WTC11 (cell line): Measurements from ENCODE around the gene EFCC1. TPM values are rescaled to one million over a fixed set of nuclear protein-coding genes. Genes with fewer than 3 reads are reported as not detected.

ENCODE experiments used
- ATAC-seq: fragments of 200-7000 bp; cut with Tn5 transposase; 2 replicates; pipeline ENCODE4 v1.10.0; 2021; ENCODE audit warnings: mild to moderate bottlenecking, moderate library complexity
- CTCF ChIA-PET: fragments of 300-600 bp; sonication (Branson Sonifier 250); formaldehyde crosslinking; loops from one replicate; lab custom pipeline; 2021; ENCODE audit warnings: antibody characterized with exemption; lab: Charles Lee
- POLR2A ChIA-PET: fragments of 350-600 bp; sonication (Branson Sonifier 250); formaldehyde crosslinking; loops from one replicate; lab custom pipeline; 2021; ENCODE audit warnings: antibody characterized with exemption; lab: Charles Lee
- DNase-seq: peaks from one replicate; pipeline ENCODE4 v3.0.0; 2021; ENCODE audit warnings: low spot score
- H3K27ac Mint-ChIP-seq: 2 replicates; pipeline ENCODE4 v1.8.0; 2021; ENCODE audit warnings: mixed read lengths
- H3K27me3 Mint-ChIP-seq: 2 replicates; pipeline ENCODE4 v1.8.0; 2021; ENCODE audit warnings: low read depth, mild to moderate bottlenecking, moderate library complexity, mixed read lengths
- H3K36me3 Mint-ChIP-seq: 2 replicates; pipeline ENCODE4 v1.8.0; 2021; ENCODE audit warnings: mixed read lengths
- H3K4me1 Mint-ChIP-seq: 2 replicates; pipeline ENCODE4 v1.8.0; 2022; ENCODE audit warnings: mixed read lengths
- H3K4me3 Mint-ChIP-seq: 2 replicates; pipeline ENCODE4 v1.8.0; 2021; ENCODE audit warnings: mild to moderate bottlenecking, moderate library complexity, mixed read lengths
- H3K9me3 Mint-ChIP-seq: 2 replicates; pipeline ENCODE4 v1.8.0; 2021; ENCODE audit warnings: mixed read lengths
- FOXJ3 ChIP-seq: sonication (generic); formaldehyde crosslinking; IDR thresholded peaks from 2 replicates; pipeline ENCODE4 v1.9.0; 2021; ENCODE audit warnings: missing genetic modification reagents, mild to moderate bottlenecking, borderline replicate concordance
- IRF2 ChIP-seq: sonication (generic); formaldehyde crosslinking; IDR thresholded peaks from 2 replicates; pipeline ENCODE4 v1.8.0; 2022; ENCODE audit warnings: low read depth, missing genetic modification reagents, borderline replicate concordance
- SMAD3 ChIP-seq: sonication (generic); formaldehyde crosslinking; IDR thresholded peaks from 2 replicates; pipeline ENCODE4 v1.8.0; 2022; ENCODE audit warnings: missing genetic modification reagents, mild to moderate bottlenecking, borderline replicate concordance
- ZNF232 ChIP-seq: sonication (generic); formaldehyde crosslinking; IDR thresholded peaks from 2 replicates; pipeline ENCODE4 v1.8.0; 2022; ENCODE audit warnings: mild to moderate bottlenecking, missing genetic modification reagents
- total RNA-seq: library from RNA; stranded (reverse); gene quantifications from 3 replicates; pipeline ENCODE4 v1.2.3, GENCODE V29; 2021
- TF ChIP-seq, protein P1 (sequence below): sonication (generic); formaldehyde crosslinking; IDR thresholded peaks from 2 replicates; pipeline ENCODE4 v1.8.0; 2022; ENCODE audit warnings: mild to moderate bottlenecking, missing genetic modification reagents
- TF ChIP-seq, protein P2 (sequence below): sonication (generic); formaldehyde crosslinking; IDR thresholded peaks from 2 replicates; pipeline ENCODE4 v1.8.0; 2022; ENCODE audit warnings: missing genetic modification reagents
- TF ChIP-seq, protein P3 (sequence below): sonication (generic); formaldehyde crosslinking; conservative IDR thresholded peaks from 2 replicates; pipeline ENCODE4 v1.8.1; 2022; ENCODE audit warnings: mild to moderate bottlenecking, missing genetic modification reagents
- TF ChIP-seq, protein P4 (sequence below): fragments of 250-450 bp; sonication (Bioruptor Pico); conservative IDR thresholded peaks from 2 replicates; pipeline ENCODE4 v1.9.0; 2021; ENCODE audit warnings: mild to moderate bottlenecking
- TF ChIP-seq, protein P5 (sequence below): sonication (generic); formaldehyde crosslinking; IDR thresholded peaks from 2 replicates; pipeline ENCODE4 v1.8.0; 2023; ENCODE audit warnings: missing genetic modification reagents, mild to moderate bottlenecking, borderline replicate concordance
- TF ChIP-seq, protein P6 (sequence below): fragments of 250-450 bp; sonication (Bioruptor Pico); IDR thresholded peaks from 2 replicates; pipeline ENCODE4 v1.8.0; 2021; ENCODE audit warnings: mild to moderate bottlenecking
- TF ChIP-seq, protein P7 (sequence below): sonication (generic); formaldehyde crosslinking; IDR thresholded peaks from 2 replicates; pipeline ENCODE4 v1.8.1; 2023; ENCODE audit warnings: mild to moderate bottlenecking, missing genetic modification reagents, moderate library complexity
- TF ChIP-seq, protein P8 (sequence below): sonication (generic); formaldehyde crosslinking; IDR thresholded peaks from 2 replicates; pipeline ENCODE4 v1.8.0; 2023; ENCODE audit warnings: missing genetic modification reagents

EFCC1 gene
- total RNA-seq, 1 experiment from 2014 or later, result 0.31 TPM

DNA sequence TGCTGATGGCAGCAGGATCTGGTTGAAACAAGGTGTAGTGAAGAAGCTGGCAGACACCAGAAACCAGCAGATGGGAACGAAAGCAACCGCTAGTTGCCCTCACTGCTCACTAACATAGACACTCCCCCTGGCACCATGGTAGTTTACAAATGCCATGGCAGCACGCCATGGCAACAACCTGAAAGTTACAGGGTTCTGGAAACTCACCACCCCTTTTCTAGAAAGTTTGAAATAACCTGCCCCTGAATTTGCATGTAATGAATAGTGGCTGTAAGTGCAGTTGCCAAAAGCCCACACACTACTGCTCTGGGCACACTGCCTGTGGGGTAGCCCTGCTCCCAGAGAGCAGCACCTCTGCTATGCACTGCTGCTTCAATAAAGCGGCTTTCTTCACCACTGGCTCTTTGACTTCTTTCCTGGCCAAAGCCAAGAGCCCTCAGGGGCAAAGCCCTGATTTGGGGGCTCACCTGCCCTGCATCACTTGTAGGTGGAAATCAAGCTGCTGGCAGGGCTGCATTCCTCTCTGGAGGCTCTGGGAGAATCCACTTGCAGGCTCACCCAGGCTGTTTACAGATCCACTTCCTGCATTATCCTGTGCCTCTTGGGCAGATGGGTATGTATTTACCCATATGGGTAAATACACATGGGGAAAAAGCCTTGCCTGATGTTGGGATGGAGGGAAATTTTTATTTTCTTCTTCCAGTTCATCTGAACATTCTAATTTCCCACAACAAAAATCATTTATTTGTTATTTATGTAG is 57.5 kb downstream of the EFCC1 start:
- POLR2A ChIA-PET, result no interaction called here
- no peak overlapping the region for H3K27ac Mint-ChIP-seq
- no peaks in the 10 kb centered on the region for H3K36me3 Mint-ChIP-seq
- ATAC-seq (no peak), DNase-seq (no peak)
- no peaks in the 10 kb centered on the region for H3K9me3 Mint-ChIP-seq
- CTCF ChIA-PET, result interaction anchor here (0.6 to 0.9 kb wide), 2 partner anchors 10 to 42 kb away, joined by 3 read pairs; no protein-coding TSS in a partner anchor
- no peaks in the 10 kb centered on the region for H3K4me1 Mint-ChIP-seq
- TF ChIP-seq, protein P1, sequence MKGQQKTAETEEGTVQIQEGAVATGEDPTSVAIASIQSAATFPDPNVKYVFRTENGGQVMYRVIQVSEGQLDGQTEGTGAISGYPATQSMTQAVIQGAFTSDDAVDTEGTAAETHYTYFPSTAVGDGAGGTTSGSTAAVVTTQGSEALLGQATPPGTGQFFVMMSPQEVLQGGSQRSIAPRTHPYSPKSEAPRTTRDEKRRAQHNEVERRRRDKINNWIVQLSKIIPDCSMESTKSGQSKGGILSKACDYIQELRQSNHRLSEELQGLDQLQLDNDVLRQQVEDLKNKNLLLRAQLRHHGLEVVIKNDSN, result no peak
- TF ChIP-seq, protein P2, sequence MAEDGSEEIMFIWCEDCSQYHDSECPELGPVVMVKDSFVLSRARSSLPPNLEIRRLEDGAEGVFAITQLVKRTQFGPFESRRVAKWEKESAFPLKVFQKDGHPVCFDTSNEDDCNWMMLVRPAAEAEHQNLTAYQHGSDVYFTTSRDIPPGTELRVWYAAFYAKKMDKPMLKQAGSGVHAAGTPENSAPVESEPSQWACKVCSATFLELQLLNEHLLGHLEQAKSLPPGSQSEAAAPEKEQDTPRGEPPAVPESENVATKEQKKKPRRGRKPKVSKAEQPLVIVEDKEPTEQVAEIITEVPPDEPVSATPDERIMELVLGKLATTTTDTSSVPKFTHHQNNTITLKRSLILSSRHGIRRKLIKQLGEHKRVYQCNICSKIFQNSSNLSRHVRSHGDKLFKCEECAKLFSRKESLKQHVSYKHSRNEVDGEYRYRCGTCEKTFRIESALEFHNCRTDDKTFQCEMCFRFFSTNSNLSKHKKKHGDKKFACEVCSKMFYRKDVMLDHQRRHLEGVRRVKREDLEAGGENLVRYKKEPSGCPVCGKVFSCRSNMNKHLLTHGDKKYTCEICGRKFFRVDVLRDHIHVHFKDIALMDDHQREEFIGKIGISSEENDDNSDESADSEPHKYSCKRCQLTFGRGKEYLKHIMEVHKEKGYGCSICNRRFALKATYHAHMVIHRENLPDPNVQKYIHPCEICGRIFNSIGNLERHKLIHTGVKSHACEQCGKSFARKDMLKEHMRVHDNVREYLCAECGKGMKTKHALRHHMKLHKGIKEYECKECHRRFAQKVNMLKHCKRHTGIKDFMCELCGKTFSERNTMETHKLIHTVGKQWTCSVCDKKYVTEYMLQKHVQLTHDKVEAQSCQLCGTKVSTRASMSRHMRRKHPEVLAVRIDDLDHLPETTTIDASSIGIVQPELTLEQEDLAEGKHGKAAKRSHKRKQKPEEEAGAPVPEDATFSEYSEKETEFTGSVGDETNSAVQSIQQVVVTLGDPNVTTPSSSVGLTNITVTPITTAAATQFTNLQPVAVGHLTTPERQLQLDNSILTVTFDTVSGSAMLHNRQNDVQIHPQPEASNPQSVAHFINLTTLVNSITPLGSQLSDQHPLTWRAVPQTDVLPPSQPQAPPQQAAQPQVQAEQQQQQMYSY (CRISPR knock-in tag), result no peak
- no peak for TF ChIP-seq ZNF232 (CRISPR knock-in tag)
- TF ChIP-seq, protein P3, sequence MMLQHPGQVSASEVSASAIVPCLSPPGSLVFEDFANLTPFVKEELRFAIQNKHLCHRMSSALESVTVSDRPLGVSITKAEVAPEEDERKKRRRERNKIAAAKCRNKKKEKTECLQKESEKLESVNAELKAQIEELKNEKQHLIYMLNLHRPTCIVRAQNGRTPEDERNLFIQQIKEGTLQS (CRISPR knock-in tag), result no peak
- TF ChIP-seq, protein P4, sequence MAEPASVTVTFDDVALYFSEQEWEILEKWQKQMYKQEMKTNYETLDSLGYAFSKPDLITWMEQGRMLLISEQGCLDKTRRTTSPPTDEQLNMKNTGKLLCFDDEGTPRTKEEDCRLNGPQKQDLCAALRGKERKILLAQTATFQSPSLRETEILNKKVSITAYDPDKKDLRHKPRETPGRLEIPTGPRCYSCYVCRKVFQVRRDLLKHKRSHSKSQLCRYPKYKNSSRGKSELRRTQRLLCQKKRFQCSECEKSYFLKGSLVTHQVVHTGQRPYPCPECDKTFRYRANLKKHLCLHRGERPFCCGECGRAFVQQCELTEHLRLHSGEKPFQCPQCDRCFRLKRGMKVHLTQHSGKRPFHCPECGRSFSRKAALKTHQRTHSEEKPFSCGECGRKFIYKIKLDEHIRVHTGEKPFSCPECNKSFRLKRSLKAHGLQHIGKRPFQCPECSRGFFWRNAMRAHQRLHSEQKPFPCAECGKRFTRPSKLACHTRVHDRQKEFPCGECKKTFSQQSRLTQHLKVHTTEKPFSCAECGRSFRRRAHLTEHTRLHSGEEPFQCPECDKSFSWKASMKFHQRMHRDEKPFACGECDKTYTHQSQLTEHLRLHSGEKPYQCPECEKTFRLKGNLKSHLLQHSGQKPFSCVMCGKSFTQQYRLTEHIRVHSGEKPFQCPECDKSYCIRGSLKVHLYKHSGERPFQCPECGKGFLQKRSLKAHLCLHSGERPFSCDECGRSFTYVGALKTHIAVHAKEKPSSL (CRISPR knock-in tag), result no peak
- TF ChIP-seq FOXJ3 (CRISPR knock-in tag), result no peak
- TF ChIP-seq, protein P5, sequence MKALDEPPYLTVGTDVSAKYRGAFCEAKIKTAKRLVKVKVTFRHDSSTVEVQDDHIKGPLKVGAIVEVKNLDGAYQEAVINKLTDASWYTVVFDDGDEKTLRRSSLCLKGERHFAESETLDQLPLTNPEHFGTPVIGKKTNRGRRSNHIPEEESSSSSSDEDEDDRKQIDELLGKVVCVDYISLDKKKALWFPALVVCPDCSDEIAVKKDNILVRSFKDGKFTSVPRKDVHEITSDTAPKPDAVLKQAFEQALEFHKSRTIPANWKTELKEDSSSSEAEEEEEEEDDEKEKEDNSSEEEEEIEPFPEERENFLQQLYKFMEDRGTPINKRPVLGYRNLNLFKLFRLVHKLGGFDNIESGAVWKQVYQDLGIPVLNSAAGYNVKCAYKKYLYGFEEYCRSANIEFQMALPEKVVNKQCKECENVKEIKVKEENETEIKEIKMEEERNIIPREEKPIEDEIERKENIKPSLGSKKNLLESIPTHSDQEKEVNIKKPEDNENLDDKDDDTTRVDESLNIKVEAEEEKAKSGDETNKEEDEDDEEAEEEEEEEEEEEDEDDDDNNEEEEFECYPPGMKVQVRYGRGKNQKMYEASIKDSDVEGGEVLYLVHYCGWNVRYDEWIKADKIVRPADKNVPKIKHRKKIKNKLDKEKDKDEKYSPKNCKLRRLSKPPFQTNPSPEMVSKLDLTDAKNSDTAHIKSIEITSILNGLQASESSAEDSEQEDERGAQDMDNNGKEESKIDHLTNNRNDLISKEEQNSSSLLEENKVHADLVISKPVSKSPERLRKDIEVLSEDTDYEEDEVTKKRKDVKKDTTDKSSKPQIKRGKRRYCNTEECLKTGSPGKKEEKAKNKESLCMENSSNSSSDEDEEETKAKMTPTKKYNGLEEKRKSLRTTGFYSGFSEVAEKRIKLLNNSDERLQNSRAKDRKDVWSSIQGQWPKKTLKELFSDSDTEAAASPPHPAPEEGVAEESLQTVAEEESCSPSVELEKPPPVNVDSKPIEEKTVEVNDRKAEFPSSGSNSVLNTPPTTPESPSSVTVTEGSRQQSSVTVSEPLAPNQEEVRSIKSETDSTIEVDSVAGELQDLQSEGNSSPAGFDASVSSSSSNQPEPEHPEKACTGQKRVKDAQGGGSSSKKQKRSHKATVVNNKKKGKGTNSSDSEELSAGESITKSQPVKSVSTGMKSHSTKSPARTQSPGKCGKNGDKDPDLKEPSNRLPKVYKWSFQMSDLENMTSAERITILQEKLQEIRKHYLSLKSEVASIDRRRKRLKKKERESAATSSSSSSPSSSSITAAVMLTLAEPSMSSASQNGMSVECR, result no peak
- TF ChIP-seq, protein P6, sequence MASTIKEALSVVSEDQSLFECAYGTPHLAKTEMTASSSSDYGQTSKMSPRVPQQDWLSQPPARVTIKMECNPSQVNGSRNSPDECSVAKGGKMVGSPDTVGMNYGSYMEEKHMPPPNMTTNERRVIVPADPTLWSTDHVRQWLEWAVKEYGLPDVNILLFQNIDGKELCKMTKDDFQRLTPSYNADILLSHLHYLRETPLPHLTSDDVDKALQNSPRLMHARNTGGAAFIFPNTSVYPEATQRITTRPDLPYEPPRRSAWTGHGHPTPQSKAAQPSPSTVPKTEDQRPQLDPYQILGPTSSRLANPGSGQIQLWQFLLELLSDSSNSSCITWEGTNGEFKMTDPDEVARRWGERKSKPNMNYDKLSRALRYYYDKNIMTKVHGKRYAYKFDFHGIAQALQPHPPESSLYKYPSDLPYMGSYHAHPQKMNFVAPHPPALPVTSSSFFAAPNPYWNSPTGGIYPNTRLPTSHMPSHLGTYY, result no peak
- TF ChIP-seq, protein P7, sequence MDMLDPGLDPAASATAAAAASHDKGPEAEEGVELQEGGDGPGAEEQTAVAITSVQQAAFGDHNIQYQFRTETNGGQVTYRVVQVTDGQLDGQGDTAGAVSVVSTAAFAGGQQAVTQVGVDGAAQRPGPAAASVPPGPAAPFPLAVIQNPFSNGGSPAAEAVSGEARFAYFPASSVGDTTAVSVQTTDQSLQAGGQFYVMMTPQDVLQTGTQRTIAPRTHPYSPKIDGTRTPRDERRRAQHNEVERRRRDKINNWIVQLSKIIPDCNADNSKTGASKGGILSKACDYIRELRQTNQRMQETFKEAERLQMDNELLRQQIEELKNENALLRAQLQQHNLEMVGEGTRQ (CRISPR knock-in tag), result no peak
- no peak for TF ChIP-seq IRF2 (CRISPR knock-in tag)
- TF ChIP-seq, protein P8, sequence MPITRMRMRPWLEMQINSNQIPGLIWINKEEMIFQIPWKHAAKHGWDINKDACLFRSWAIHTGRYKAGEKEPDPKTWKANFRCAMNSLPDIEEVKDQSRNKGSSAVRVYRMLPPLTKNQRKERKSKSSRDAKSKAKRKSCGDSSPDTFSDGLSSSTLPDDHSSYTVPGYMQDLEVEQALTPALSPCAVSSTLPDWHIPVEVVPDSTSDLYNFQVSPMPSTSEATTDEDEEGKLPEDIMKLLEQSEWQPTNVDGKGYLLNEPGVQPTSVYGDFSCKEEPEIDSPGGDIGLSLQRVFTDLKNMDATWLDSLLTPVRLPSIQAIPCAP (CRISPR knock-in tag), result no peak
- no peak for TF ChIP-seq SMAD3 (CRISPR knock-in tag)
- peaks cover 5% of the 10 kb centered on the region for H3K27me3 Mint-ChIP-seq
- H3K4me3 Mint-ChIP-seq, result no peak overlapping the region
